HG03342 (cell line): ENCODE results near the gene CD300E.
"Not testable (repeated sequence)": the region's sequence is repeated elsewhere in the genome, so short reads cannot be mapped to it uniquely, and the experiment has no call there.

Experiments
- ATAC-seq: cut with Tn5 transposase; IDR thresholded peaks from one replicate; pipeline ENCODE4 v1.9.1; 2021; ENCODE audit warnings: mild to moderate bottlenecking, moderate library complexity; ENCODE audit not compliant: unreplicated experiment

CD300E gene

DNA sequence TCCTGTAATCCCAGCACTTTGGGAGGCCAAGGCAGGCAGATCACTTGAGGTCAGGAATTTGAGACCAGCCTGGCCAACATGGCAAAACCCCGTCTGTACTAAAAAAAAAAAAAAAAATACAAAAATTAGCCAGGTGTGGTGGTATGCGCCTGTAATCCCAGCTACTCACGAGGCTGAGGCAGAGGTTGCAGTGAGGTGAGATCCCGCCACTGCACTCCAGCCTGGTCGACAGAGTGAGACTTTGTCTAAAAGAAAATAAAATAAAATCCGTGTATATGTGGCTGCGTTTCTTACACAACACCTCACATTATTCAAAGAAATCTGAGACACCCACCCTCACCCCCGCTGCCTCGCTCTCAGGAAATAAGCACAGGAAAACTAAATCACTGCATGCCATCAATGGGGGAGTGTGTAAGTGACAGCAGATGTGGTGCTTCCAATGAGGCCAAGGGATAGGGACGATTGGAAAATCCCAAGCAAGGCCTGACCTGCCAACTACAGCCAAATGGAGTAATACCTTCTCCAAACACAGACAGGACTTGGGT lies 13.1 kb upstream of the CD300E start:
- ATAC-seq = not testable (repeated sequence)

DNA sequence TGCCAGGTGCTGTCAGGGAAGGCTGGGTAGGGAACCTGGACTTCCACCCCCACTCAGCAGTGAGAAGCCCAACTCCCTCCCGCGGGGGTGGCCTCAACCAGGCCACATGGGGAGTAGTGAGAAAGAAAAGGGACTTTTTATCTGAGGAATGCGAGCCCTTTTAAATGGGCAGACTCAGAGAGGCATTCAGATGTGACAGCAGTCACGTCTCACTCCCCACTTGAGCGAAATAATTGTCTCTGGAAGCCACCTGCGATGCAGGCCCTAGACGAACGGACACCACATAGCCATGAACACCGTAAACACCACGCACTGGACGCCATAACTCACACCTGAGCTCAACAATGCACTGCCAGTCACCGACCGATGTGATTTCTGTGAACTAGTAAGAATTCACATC lies 11.9 kb upstream of the CD300E start:
- no peak for ATAC-seq

DNA sequence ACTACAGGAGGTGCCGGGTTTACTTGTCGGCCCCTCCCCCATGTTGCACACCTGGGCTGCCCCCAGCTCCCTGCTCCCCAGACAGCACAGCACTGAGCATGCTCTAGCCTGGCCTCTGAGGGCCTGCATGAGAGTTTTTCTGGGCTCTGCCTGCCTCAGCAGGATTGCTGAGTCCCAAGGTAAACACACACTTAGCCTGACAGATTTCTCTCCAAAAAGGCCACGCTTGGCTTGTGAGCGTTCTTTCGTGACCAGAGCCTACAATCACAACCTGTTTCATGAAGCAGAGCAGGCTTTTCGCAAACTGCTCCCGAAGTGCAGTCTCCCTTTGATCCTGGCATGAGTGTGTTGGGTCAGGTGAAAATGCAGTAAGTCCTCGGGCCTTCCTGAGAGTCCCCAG lies 9.8 kb upstream of the CD300E start:
- ATAC-seq = no peak

DNA sequence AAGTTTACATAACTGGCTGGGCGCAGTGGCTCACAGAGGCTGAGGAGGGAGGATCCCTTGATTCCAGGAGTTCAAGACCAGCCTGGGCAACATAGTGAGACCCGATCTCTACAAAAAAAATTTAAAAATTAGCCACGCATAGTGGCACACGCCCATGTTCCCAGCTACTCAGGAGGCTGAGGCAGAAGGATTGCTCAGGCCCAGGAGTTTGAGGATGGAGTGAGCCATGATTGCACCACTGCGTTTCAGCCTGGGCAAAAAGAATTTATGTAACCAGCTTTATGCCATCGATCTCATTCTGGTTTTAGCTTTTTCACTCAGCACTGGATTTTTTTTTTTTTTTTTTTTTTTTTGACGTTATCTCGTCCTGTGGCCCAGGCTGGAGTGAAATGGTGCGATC lies 9.1 kb upstream of the CD300E start:
- no peak for ATAC-seq

DNA sequence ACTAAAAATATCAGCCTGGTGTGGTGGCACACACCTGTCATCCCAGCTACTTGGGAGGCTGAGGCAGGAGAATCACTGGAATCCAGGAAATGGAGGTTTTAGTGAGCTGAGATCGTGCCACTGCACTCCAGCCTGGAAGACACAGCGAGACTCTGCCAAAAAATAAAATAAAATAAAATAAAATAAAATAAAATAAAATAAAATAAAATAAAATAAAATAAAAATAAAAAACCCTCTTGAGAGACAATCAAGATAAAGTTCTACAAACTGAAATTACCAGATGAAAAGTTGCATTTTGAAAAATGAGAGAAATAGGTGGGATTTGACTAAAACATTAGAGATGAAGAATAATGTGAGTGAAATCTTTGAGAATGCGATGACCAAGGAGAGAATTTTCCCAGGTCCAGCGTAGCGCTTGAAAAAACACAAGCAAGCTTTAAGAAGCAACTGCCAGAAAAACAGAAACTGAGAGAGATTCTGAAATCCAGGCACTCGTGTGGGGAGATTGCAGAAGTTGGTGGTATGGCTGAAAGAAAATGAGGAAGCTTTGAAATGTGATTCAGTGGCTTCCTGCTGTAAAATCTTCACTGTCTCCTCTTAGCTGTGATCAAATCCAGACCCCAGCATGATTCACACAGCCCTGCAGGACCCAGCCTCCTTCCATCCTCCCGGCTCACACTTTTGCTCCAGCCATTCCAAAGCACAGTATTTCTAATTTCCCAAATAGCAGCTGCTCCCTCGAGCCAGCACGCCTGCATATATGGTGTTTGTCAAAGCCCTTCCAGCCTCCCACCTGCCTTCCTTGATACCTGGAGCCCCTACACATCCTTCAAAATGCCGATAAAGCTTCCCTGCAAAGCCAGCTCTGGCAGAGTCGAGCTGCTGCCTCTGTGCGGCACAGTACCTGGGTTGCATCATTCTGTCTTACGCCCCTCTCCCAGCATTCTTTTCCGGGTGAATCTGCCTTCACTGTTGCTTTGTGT lies 8.2 kb upstream of the CD300E start:
- ATAC-seq = no peak

DNA sequence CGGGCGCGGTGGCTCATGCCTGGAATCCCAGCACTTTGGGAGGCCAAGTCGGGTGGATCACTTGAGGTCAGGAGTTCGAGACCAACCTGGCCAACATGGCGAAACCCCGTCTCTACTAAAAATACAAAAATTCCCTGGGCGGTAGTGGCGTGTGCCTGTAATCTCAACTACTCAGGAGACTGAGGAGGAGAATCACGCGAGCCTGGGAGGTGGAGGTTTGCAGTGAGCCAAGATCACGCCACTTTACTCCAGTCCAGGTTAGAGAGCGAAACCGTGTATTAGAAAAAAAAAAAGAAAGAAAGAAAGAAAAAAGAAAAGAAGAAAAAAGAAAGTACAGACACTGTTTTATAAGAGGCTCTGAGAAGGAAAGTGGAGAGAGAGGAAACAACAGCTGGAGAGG lies 6.7 kb upstream of the CD300E start:
- ATAC-seq = not testable (repeated sequence)

DNA sequence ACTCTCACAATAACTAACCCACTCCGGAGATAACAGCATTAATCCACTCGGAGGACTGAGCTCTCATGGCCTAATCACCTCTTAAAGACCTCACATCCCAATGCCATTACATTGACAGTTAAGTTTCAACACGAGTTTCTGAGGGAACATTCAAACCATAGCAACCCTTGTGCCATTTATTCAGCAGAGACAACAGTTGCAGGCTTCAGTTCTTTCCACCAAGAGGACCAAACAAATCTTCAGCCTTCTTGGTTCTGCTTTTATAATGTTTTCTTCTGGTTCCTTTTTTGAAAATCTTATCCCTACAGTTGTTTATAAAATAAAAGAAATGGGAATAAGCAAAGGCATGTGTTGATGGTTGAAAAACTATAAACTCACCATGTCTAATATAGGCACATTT lies 2.1 kb upstream of the CD300E start:
- no peak for ATAC-seq

DNA sequence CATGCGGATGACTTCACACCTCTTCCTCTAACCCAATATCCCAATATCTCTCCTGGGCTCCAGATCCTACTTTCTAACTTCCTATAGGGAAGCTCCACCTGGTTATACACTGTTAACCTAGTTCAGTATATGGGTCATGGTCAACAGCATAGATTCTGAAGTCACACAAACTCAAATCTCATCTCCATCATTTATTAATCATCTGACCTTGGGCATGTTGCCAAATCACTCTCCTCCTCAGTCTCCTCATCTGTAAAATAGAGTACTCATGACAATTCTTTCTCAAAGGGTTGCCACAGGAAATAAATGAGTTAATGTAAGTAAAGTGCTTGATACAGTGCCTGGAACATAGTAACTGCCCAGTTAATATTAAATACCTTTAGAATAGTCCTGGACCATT lies 593 bp upstream of the CD300E start:
- no peak for ATAC-seq

DNA sequence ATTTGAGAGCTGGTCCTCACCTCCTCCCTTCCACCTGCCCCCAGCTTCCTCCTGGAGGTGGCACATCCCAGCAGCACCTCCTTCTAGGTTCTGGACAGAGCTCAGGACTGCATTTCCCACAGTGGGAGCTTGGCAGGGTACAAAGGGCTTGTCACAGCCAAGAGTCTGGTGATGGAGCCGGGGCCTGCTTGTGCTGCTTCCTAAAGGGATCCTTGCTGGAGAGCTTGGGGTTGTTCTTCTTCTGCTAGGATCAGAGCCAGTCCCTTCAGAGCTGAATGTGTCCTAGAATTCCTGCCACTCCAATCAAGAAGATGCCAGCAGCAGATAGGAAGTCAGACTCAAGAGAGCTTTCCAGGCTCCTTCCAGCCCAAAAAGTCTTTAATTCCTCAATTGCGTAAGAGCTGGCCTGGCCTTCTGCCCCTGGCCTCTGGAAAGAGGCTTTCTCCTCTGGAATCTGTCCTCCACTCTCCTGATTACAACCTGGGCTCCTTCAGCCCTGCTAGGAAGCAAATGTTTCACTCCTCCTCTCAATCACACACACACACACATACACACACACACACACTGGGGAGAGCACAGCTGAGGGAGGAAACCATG lies 4.4 kb downstream of the CD300E start:
- no peak for ATAC-seq

DNA sequence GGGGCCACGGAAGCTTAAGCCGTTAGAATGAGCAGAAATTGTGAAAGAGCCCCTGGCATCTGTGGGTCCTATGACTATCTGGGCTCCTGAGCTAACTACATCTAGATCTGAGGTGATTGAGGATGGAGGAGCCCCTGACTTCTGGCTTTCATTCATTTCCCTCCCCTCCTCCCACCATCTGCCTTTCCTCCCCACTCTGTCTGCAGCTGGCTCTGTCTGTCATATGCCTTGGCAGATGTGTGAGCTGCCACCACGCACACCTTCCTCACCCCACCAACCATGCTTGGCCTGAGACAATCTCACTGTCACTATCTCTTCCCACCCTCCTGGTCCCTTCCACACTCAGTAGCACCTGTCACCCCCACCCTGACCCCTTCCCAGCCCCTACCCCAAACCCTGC lies 5.1 kb downstream of the CD300E start:
- no peak for ATAC-seq

DNA sequence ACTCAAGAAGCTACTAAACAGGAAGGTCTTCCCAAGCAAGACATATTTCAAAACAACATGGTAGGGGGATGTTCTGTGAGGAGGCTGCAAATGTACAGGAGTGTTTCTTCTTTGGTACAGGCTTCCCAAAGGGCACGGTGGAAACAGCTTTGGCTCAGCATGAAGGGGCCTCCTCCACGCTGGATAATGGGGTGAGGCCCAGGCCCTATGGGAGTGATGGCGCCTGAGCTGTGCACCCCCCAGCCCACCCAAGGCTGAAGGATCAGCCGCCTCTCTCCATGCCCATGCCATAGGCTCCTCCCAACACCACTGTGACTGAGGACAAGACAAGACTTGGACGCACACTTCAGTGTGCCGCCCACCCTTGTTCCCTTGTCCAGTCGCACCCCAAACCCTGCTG lies 6.8 kb downstream of the CD300E start:
- no peak for ATAC-seq

DNA sequence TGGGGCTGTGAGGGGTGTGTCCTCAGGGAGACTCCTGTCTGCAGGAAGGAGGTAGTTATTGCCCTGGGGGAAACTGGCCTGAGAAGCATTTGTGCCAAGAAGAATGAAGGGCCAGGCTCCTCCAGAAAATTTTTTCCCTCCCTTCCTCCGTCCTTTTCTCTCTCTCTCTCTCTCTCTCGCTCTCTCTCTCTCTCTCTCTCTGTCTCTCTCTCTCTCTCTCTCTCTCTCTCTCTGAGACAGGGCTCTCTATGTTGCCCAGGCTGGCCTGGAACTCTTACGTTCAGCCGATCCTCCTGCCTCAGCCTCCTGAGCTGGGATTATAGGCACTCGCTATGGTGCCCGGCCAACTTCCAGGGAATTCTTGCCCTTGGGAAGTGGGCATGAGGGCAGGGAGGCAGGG lies 11.5 kb downstream of the CD300E start:
- no peak for ATAC-seq

DNA sequence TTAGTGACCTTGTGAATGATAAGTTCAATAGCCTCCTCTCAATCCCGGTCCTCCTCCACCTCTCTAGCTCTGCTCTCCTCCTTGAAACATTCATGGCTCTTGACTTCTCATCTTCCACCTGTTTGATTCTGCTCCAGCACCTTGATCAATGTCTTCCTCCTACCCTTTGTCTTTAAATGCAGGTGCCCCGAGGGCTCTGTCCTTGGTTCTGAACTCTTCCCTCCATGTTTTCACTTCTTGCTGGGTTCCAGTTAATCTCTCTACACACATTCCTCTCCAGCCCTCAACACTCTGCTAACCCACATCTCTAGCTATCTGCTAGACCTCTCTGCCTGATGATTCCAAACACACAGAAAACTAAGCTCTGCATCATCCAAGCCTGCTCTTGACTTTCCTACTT lies 13.4 kb downstream of the CD300E start:
- no peak for ATAC-seq

DNA sequence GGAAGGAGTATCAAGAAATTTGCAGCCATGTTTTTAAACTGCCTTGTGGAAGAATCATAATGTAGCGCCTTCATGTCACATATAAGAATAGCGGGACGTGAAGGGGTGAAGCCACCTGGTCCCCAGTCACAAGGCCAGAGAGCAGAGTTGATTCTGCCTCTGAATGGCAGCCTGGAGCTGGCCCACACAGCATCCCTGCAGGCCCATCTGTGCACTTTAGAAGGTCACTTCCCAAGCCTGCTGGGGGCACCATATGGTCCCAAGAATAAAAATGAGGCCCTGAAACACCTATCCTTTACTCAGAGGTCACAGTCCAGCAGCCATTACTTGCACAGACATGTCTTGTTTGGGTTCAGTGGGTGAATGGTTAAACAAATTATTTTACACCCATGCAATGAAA lies 15.0 kb downstream of the CD300E start:
- ATAC-seq = no peak

DNA sequence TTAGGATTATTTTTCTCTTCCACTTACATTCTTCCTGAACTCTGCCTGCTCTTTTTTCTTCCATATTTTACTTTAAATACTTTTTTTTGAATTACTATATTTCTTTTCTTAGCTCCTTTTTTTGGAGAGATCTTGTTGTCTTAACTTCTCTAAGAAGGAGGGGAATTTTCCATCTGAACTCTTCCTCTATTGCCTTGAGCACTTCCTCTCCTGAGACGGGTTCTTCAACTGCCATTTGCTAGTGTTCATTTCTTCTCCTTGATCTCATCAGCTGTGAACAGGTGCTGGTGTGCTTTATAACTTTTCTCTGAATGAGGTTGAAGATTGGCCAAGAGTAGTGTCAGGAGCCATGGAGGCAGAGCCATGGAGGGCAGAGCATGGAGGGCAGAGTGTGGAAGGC lies 16.3 kb downstream of the CD300E start:
- ATAC-seq = no peak

DNA sequence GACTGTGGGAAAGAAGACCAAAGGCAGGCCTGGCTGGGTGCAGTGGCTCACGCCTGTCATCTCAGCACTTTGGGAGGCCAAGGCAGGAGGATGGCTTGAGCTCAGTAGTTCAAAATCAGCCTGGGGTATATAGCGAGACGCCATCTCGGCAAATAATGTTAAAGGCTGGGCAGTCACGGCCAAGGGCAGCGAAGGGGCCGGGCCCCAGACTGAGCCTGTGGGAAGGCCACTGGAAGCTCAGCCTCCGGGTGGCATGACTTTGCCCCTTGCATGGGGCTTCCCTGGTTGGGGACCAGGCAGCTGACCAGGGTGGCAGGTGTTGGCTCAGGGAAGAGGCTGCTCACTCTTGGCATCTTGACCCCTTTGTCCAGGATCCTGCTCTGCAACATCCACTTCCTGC lies 17.5 kb downstream of the CD300E start:
- ATAC-seq = no peak

DNA sequence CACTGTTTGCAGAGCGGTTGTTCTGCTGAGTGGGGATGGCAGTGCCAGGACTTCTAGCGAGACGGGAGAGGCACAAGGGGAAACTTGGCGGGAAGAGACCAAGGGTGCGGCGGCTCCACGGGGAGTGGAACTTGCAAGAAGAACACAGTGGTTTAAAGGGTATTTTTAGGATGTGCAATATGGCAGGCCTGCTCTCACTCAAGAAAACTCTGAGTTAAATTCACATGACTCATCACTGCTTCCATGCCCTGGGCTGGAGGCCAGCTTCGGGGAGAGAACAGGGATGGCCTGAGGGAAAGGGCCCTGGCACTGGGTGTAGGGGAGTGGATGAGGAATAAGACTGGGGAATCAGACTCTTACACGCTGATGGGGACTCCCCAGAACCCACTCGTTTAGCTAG lies 18.2 kb downstream of the CD300E start:
- ATAC-seq = no peak

DNA sequence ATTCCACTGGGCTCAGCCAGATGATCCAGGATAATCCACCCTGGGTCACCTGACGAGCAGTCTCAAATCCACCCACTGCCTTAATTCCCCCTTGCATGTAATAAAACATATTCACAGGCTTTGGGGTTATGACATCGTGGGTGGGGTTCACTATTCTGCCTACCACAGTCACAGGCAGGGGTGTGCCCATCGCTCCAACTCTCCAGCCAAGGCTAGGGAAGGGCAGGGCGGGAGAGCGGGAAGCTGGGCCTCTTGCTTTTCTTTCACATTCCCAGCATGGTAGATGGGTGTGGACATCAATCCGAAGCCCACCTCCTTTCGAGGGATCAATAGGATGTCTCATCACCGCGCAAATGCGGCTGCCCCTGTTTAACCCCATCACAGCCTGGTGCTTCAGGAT lies 18.8 kb downstream of the CD300E start:
- no peak for ATAC-seq

DNA sequence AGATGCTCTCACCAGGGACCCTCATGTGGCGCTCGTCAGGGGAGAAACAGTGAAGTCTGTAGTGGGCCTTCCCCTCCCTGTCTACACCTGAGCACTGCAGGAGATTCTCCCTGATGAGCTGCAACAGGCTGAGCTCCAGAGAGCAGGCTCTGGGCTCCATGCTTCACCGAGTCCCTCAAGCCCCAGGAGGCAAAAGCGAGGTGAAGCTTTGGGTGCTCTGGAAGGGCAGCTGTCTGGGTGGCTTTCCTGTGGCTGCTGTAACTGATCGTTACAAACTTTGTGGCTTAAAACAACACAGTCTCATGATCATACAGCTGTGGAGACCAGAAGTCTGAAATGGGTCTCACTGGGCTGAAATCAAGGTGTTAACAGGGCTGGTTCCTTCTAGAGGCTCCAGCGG lies 19.3 kb downstream of the CD300E start:
- no peak for ATAC-seq

DNA sequence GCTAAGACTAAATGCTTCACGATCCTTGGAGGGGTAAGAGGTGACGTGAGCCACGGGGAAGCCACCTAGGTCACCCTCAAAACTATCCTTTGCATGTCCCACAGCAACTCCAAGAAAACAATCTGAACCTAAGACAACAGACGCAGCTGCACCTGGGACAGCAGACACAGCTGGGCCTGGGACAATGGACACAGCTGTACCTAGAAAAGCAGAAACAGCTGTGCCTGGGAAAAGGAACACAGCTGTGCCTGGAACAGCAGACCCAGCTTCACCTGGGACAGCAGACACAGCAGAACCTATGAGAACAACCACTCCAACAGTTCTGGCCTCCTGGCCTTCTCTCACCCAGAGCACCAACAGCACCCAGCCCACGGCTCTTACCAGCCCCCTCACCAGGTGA lies 19.8 kb downstream of the CD300E start:
- ATAC-seq = no peak

DNA sequence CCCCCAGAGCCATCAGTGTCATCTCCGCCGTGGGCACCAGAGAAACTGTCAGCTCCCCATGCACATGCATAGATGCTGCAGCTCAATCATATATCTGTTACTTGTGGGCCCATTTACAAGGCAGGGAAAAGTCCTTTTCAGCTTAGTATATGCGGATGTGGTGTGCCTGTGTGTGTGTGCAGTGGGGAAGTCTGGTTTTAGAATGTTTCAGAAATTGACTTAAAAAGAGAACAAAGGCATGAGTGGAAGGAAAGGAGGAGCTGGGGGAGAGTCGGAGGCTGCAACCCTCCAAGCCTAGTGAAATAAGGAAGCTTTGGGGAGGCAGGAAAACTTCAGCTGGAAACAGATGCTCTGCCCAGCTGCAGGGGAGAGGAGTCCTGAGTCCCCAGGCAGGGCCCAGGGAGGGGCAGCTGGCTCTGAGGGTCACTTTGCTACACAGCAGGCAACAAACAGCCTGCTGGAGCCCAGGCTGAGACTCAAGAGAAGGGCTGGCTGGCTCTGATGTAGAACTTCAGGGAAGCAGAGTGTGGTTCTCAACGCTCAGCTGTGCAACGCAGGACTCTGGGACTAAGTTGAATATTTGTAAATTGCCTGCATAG lies 20.4 kb downstream of the CD300E start:
- no peak for ATAC-seq
